ENCODE measurements around the gene AQP9.

DNA sequence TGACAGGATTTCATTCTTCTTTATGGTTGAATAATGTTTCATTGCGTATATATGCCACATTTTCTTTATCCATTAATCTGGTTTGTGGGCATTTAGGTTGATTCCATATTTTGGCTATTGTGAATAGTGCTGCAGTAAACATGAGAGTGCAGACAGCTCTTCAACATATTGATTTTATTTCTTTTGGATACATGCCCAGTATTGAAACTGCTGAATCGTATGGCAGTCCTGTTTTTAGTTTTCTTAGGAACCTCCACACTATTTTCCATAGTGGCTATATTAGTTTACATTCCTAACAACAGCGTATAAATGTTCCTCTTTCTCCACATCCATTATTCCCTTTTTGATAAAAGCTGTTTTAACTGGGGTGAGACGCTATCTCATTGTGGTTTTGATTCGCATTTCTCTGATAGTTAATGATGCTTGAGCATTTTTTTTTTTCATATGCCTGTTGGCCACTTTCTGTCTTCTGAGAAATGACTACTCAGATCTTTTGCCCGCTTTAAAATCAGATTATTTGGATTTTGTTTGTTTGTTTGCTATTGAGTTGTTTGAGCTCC, 21.7 kb downstream of the AQP9 start:
- TF ChIP-seq CTCF (IDR thresholded peaks at IDR 0.05) (no peak), POLR2AphosphoS5 (IDR thresholded peaks at IDR 0.05) (no peak), EP300 (IDR thresholded peaks at IDR 0.05) (no peak), POLR2A (IDR thresholded peaks at IDR 0.05) (no peak)

Data from sigmoid colon (tissue), 4 donors.